Smooth muscle cell (in vitro differentiated cells): Measurements from ENCODE around the gene APELA. TPM values are rescaled to one million over a fixed set of nuclear protein-coding genes. Genes with fewer than 3 reads are reported as not detected.

Source experiments
- DNase-seq: peaks from one replicate; lab custom pipeline; 2025; ENCODE audit not compliant: unreplicated experiment; lab: John Stamatoyannopoulos, UW
- H2AFZ ChIP-seq: fragments of 200-600 bp; sonication (generic); 2 replicates; pipeline ENCODE4 v1.6.0; 2016; ENCODE audit warnings: antibody characterized with exemption, low read depth, mild to moderate bottlenecking
- H3F3A ChIP-seq: fragments of 200-600 bp; sonication (generic); 2 replicates; pipeline ENCODE4 v1.6.0; 2017; ENCODE audit warnings: antibody characterized with exemption, low read depth
- H3K27ac ChIP-seq: fragments of 200-600 bp; sonication (generic); 2 replicates; pipeline ENCODE4 v1.5.1; 2016; ENCODE audit warnings: low read depth, mild to moderate bottlenecking
- H3K27me3 ChIP-seq: fragments of 200-600 bp; sonication (generic); 2 replicates; pipeline ENCODE4 v1.6.1; 2016; ENCODE audit warnings: low read depth, mild to moderate bottlenecking
- H3K36me3 ChIP-seq: fragments of 200-600 bp; sonication (generic); 2 replicates; pipeline ENCODE4 v1.5.1; 2016; ENCODE audit warnings: low read depth
- H3K4me1 ChIP-seq: fragments of 200-600 bp; sonication (generic); 2 replicates; pipeline ENCODE4 v1.5.1; 2016; ENCODE audit warnings: low read depth
- H3K4me2 ChIP-seq: fragments of 200-600 bp; sonication (generic); 2 replicates; pipeline ENCODE4 v1.6.0; 2016; ENCODE audit warnings: mild to moderate bottlenecking
- H3K4me3 ChIP-seq: fragments of 200-600 bp; sonication (generic); 2 replicates; pipeline ENCODE4 v1.5.1; 2016; ENCODE audit warnings: mild to moderate bottlenecking
- H3K79me2 ChIP-seq: fragments of 200-600 bp; sonication (generic); 2 replicates; pipeline ENCODE4 v1.6.0; 2016; ENCODE audit warnings: low read depth, mild to moderate bottlenecking
- H3K9ac ChIP-seq: fragments of 200-600 bp; sonication (generic); 2 replicates; pipeline ENCODE4 v1.6.0; 2016; ENCODE audit warnings: low read depth
- H3K9me3 ChIP-seq: fragments of 200-600 bp; sonication (generic); replicated peaks from 2 replicates; pipeline ENCODE4 v1.5.1; 2016; ENCODE audit warnings: low read depth
- H4K20me1 ChIP-seq: fragments of 200-600 bp; sonication (generic); 2 replicates; pipeline ENCODE4 v1.6.0; 2016; ENCODE audit warnings: low read depth
- WGBS: methylation state at CpG from one replicate; pipeline ENCODE4 v1.1.7; 2016; ENCODE audit warnings: low lambda C conversion rate; 5-methylcytosine and 5-hydroxymethylcytosine counted together
- polyA plus RNA-seq: library from polyadenylated mRNA; unstranded; fragments of >200 nt; fragmentation: Nextera tagmentation; extraction: Ambion mirVana; gene quantifications from 2 replicates; pipeline ENCODE4 v1.2.1, GENCODE V29; 2016
- total RNA-seq: library from RNA; depleted of rRNA; stranded (reverse); fragments of >200 nt; gene quantifications from 2 replicates; pipeline ENCODE4 v1.2.3, GENCODE V29; 2014
- TF ChIP-seq, protein P1 (sequence below): fragments of 200-600 bp; sonication (generic); IDR thresholded peaks from 2 replicates; pipeline ENCODE4 v1.5.1; 2017; ENCODE audit warnings: borderline replicate concordance, mild to moderate bottlenecking, antibody characterized with exemption; ENCODE audit not compliant: insufficient read depth, poor library complexity, severe bottlenecking

APELA gene
- total and polyA plus RNA-seq, 2 experiments from 2014 or later, result 0.09 TPM; not detected in 1

DNA sequence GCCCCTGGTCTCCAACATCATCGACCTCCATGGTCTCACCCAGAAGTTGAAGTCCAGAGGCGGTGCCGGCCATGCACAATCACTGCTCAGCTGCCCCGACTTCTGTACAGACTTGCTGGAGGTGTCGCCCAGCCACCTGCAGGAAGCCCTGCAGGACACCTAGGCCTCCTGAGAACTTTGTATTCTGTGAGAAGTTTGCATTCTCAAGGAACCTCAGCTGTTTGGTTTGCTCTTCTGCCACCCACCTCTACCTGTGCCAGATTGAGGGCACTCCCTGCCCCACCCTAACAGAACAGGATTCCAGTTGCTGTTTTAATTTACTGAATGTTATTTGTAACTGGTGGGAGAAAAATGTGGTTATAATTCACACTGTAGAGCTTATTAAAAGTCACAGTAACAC lies 53.7 kb downstream of the APELA start:
- no peak overlapping the region for H3K4me3 ChIP-seq
- DNase-seq, result no peak
- H2AFZ ChIP-seq, result no peak overlapping the region
- 94% methylated on average over 5 of the region's 5 CpGs for WGBS
- TF ChIP-seq, protein P1, sequence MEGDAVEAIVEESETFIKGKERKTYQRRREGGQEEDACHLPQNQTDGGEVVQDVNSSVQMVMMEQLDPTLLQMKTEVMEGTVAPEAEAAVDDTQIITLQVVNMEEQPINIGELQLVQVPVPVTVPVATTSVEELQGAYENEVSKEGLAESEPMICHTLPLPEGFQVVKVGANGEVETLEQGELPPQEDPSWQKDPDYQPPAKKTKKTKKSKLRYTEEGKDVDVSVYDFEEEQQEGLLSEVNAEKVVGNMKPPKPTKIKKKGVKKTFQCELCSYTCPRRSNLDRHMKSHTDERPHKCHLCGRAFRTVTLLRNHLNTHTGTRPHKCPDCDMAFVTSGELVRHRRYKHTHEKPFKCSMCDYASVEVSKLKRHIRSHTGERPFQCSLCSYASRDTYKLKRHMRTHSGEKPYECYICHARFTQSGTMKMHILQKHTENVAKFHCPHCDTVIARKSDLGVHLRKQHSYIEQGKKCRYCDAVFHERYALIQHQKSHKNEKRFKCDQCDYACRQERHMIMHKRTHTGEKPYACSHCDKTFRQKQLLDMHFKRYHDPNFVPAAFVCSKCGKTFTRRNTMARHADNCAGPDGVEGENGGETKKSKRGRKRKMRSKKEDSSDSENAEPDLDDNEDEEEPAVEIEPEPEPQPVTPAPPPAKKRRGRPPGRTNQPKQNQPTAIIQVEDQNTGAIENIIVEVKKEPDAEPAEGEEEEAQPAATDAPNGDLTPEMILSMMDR, result no peak
- H3K9me3 ChIP-seq, result no peaks in the 10 kb centered on the region
- H3K9ac ChIP-seq, result no peak overlapping the region
- H3K79me2 ChIP-seq, result no peaks in the 10 kb centered on the region
- no peaks in the 10 kb centered on the region for H3F3A ChIP-seq
- no peaks in the 10 kb centered on the region for H4K20me1 ChIP-seq
- no peaks in the 10 kb centered on the region for H3K4me1 ChIP-seq
- no peak overlapping the region for H3K27ac ChIP-seq
- H3K4me2 ChIP-seq, result no peak overlapping the region
- H3K36me3 ChIP-seq, result no peaks in the 10 kb centered on the region
- H3K27me3 ChIP-seq, result no peaks in the 10 kb centered on the region

DNA sequence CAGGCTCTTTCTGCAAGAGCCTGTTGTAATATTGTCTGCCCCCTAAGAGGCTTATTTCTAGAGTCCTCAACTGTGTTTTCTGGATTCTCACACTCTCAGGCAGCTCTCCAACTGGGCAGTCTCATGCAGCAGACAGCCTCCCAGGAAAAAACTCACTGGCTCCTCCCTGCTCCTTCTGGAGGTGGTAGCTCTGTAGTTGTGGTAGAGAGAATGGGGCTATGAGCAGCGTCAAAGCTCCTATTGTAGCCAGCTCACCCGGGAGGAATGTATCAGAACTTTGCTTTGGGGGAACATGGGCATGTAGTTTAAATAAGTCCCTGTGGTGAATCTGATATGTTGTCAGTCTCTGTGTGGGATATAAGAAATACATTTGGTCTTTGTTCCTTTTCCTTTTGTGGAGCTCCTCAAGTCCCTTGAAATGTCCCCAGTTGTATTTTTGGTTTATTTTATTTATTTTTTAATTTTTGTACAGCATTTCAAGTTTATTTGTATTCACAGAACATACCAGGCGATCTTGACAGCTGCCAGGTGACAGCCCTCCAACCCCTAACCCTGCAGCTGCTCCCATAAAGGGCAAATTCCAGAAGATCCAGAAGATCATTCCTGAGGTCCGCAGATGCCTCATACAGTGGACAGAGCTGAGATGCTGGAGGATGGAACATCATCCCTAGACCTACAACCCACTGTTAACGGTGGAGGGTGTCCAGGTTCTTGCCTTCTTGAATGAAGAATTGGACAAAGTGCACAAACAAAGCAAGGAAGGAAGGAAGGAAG lies 54.8 kb downstream of the APELA start:
- H3K4me1 ChIP-seq, result no peaks in the 10 kb centered on the region
- WGBS, result 80% methylated on average over 5 of the region's 5 CpGs
- no peak for DNase-seq
- no peak overlapping the region for H3K4me2 ChIP-seq
- no peak overlapping the region for H3K4me3 ChIP-seq
- H2AFZ ChIP-seq, result no peak overlapping the region
- H3K79me2 ChIP-seq, result no peaks in the 10 kb centered on the region
- no peaks in the 10 kb centered on the region for H3F3A ChIP-seq
- H3K9ac ChIP-seq, result no peak overlapping the region
- H3K27ac ChIP-seq, result no peak overlapping the region
- H3K27me3 ChIP-seq, result no peaks in the 10 kb centered on the region
- H3K36me3 ChIP-seq, result no peaks in the 10 kb centered on the region
- H4K20me1 ChIP-seq, result no peaks in the 10 kb centered on the region
- H3K9me3 ChIP-seq, result no peaks in the 10 kb centered on the region
- TF ChIP-seq, protein P1, result no peak

DNA sequence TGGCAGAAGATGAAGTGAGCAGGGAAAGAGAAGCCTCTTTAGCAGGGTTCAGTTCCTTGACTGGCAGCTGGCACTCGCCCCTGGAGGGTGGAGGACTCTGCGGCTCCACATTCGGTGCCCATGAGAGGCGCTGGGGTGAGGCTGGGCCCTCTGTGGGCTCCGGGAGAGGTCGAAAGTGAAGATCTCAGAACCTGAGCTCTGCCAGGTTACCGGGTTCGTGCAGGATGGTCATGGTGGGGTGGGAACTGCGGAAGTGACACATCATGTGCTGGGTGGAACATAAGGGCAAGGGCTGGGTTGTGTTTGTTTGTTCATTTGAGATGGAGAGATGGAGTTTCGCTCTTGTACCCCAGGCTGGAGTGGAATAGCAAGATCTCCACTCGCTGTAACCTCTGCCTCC lies 56.3 kb downstream of the APELA start:
- no peak overlapping the region for H3K9ac ChIP-seq

More for the DNA sequence above, 56.3 kb downstream of the APELA start:
- no peaks in the 10 kb centered on the region for H3K9me3 ChIP-seq
- TF ChIP-seq, protein P1, result no peak
- DNase-seq, result no peak
- no peaks in the 10 kb centered on the region for H3K27me3 ChIP-seq
- no peaks in the 10 kb centered on the region for H3K36me3 ChIP-seq
- no peaks in the 10 kb centered on the region for H4K20me1 ChIP-seq
- 85% methylated on average over 11 of the region's 11 CpGs for WGBS
- no peak overlapping the region for H3K27ac ChIP-seq
- no peak overlapping the region for H2AFZ ChIP-seq
- no peaks in the 10 kb centered on the region for H3F3A ChIP-seq
- H3K4me1 ChIP-seq, result no peaks in the 10 kb centered on the region
- H3K4me2 ChIP-seq, result no peak overlapping the region
- no peak overlapping the region for H3K4me3 ChIP-seq
- H3K79me2 ChIP-seq, result no peaks in the 10 kb centered on the region
